Natural killer cell (primary cell): Measurements from ENCODE around the gene CACNA1C. TPM values are rescaled to one million over a fixed set of nuclear protein-coding genes. Genes with fewer than 3 reads are reported as not detected.

Source experiments
- ATAC-seq, 3 donors: fragments of 150-1000 bp in 2 of 3; fragments of 200-7000 bp in 1 of 3; cut with Tn5 transposase; 1 replicate in 1 of 3; 2 replicates in 2 of 3; pipeline ENCODE4 v1.10.0; 2021; ENCODE audit warnings: mild to moderate bottlenecking in 2 of 3, moderate library complexity in 2 of 3
- DNase-seq, 2 donors: peaks; one replicate each; pipeline versions ENCODE4 v3.0.0 to v3.0.0-alpha.2; 2013 to 2021; ENCODE audit warnings: mixed read lengths in 1 of 2
- H3K27ac ChIP-seq: one replicate; pipeline ENCODE4 v1.5.1; 2013; ENCODE audit warnings: mild to moderate bottlenecking, low read length
- H3K27me3 ChIP-seq: one replicate; pipeline ENCODE4 v1.6.1; 2013; ENCODE audit warnings: low read length; ENCODE audit not compliant: control insufficient read depth, insufficient read depth
- H3K36me3 ChIP-seq: one replicate; pipeline ENCODE4 v1.6.1; 2013; ENCODE audit warnings: low read length; ENCODE audit not compliant: control insufficient read depth, insufficient read depth
- H3K4me1 ChIP-seq: one replicate; pipeline ENCODE4 v1.6.1; 2013; ENCODE audit warnings: low read length; ENCODE audit not compliant: control insufficient read depth, insufficient read depth
- H3K4me3 ChIP-seq: one replicate; pipeline ENCODE4 v1.5.1; 2013; ENCODE audit warnings: low read length
- H3K9me3 ChIP-seq: one replicate; pipeline ENCODE4 v1.6.1; 2013; ENCODE audit warnings: low read length; ENCODE audit not compliant: control insufficient read depth, insufficient read depth
- H3K27ac Mint-ChIP-seq, 2 donors: one replicate each; pipeline ENCODE4 v1.8.0; 2022; ENCODE audit warnings: mild to moderate bottlenecking in 2 of 2, mixed read lengths in 2 of 2, moderate library complexity in 1 of 2
- H3K27me3 Mint-ChIP-seq, 2 donors: one replicate each; pipeline ENCODE4 v1.8.0; 2022; ENCODE audit warnings: low read depth in 2 of 2, mixed read lengths in 2 of 2
- H3K36me3 Mint-ChIP-seq: one replicate; pipeline ENCODE4 v1.8.0; 2022; ENCODE audit warnings: mixed read lengths
- H3K4me1 Mint-ChIP-seq, 2 donors: one replicate each; pipeline ENCODE4 v1.8.0; 2022; ENCODE audit warnings: mixed read lengths in 2 of 2
- H3K4me3 Mint-ChIP-seq: one replicate; pipeline ENCODE4 v1.8.0; 2022; ENCODE audit warnings: mild to moderate bottlenecking, moderate library complexity, mixed read lengths
- H3K9me3 Mint-ChIP-seq, 2 donors: one replicate each; pipeline ENCODE4 v1.8.0; 2022; ENCODE audit warnings: mixed read lengths in 2 of 2
- WGBS: methylation state at CpG from one replicate; pipeline ENCODE4 v1.1.7; 2013; ENCODE audit warnings: missing lambda C conversion rate; ENCODE audit not compliant: insufficient coverage; 5-methylcytosine and 5-hydroxymethylcytosine counted together
- intact Hi-C: fragments of 100-400 bp; cut with micrococcal nuclease; formaldehyde crosslinking; loops from one replicate; pipeline ENCODE4 v1.14.2; 2022
- total RNA-seq, 4 donors: library from RNA; stranded (reverse); fragments of 120-200 nt in 1 of 4; gene quantifications; one replicate each; pipeline versions ENCODE4 v1.2.3 to v1.2.4, GENCODE V29; 2013 to 2022
- TF ChIP-seq, protein P1 (sequence below): fragments of 200-600 bp; IDR thresholded peaks from one replicate; pipeline ENCODE4 v1.8.0; 2022; ENCODE audit warnings: antibody characterized with exemption

Gene CACNA1C
- total RNA-seq, 3 donors from 2014 or later (not counting 1 experiment from before 2014, with no cell fraction given): 0.07 to 0.35 (median 0.08) TPM

DNA sequence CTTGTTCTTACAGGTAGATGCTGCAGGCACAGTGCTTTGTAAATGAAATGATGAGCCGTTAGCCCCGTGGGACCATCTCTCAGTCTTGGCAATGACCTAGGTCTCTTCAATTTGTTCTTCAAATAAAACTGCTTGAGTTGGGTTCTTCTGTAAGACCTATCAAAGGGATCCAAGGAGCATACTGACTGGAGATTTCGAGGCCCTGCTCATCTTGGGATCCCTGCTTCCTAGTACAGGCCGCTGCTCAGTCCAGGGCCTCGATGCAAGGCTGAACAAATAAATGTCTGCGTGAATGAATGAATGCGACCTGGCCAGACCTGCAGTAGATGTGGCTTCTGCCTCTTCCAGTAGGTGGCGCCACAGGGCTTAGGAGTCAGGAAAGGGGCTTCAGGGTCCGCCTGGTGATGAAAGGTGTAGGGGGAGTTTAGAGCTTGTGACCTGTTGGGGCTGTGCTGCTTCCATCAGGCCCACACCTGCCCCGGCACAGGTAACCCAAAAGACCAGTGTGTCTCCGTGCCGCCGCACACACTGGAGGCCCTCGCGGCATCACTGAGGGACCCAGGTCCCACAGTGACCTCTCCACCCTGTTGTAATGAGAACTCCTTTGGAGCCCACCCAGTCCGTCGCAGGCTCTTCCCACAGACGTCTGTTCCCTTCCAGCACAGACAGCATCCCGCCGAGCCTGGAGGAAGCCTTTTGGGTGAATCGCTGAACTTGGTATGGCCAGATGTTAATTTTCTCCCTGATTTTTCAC, 4.4 kb downstream of the CACNA1C start:
- Mint-ChIP-seq H3K9me3 (no peaks in the 10 kb centered on the region), H3K27me3 (peaks cover 34 to 50% of the 10 kb centered on the region in 2 donors), H3K36me3 (no peaks in the 10 kb centered on the region), H3K4me1 (peaks cover 0 to 9% of the 10 kb centered on the region in 2 donors), H3K4me3 (no peak overlapping the region), H3K27ac (no peak overlapping the region)
- intact Hi-C loops: no loop called here
- peak in 1 of 2 donors; percentile 52 for DNase-seq
- H3K36me3 ChIP-seq: no peaks in the 10 kb centered on the region
- no peak for ATAC-seq
- H3K9me3 ChIP-seq: no peaks in the 10 kb centered on the region
- H3K4me3 ChIP-seq: no peak overlapping the region
- 61% methylated on average over 21 of the region's 21 CpGs for WGBS
- TF ChIP-seq, protein P1, sequence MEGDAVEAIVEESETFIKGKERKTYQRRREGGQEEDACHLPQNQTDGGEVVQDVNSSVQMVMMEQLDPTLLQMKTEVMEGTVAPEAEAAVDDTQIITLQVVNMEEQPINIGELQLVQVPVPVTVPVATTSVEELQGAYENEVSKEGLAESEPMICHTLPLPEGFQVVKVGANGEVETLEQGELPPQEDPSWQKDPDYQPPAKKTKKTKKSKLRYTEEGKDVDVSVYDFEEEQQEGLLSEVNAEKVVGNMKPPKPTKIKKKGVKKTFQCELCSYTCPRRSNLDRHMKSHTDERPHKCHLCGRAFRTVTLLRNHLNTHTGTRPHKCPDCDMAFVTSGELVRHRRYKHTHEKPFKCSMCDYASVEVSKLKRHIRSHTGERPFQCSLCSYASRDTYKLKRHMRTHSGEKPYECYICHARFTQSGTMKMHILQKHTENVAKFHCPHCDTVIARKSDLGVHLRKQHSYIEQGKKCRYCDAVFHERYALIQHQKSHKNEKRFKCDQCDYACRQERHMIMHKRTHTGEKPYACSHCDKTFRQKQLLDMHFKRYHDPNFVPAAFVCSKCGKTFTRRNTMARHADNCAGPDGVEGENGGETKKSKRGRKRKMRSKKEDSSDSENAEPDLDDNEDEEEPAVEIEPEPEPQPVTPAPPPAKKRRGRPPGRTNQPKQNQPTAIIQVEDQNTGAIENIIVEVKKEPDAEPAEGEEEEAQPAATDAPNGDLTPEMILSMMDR: no peak
- peaks cover 5% of the 10 kb centered on the region for H3K4me1 ChIP-seq
- H3K27me3 ChIP-seq: peaks cover 25% of the 10 kb centered on the region
- H3K27ac ChIP-seq: no peak overlapping the region

DNA sequence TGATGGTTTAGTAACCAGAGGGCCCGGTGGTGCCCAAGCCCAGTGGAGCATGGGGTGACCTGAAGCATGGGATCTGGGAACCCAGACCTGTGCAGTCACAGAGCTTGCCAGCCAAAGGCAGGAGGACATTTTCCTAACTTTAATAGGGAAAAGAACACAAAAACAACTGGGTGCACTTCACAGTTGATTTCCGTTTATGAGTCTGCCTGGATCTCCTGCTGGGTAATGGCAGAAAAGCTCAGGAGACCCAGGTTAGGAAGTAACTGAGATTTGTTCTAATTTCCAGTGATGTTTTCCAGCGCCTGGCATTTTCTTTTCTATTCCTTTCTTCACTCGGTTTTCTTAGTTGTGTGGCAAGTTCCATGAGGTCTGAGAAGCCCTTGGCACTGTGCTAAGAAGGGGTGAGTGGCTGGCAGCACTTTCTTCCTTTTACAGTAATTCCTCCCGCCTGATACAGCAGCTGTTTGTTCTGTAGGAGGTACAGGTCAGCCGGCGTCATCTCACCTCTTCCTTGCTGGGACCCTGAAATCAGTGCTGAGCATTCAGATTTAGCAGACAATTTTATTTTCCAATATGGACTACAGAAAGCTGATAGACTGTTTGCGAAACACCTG, 5.1 kb downstream of the CACNA1C start:
- WGBS: 88% methylated on average over 7 of the region's 8 CpGs
- intact Hi-C loops: no loop called here
- TF ChIP-seq, protein P1: no peak
- no peaks in the 10 kb centered on the region for H3K36me3 ChIP-seq
- DNase-seq (no peak), ATAC-seq (no peak)
- H3K27ac ChIP-seq: no peak overlapping the region
- H3K9me3 Mint-ChIP-seq: no peaks in the 10 kb centered on the region
- H3K4me3 ChIP-seq: no peak overlapping the region
- no peak overlapping the region for H3K27ac Mint-ChIP-seq
- no peak overlapping the region for H3K4me3 Mint-ChIP-seq
- peaks cover 4% of the 10 kb centered on the region for H3K4me1 ChIP-seq
- peaks cover 34 to 50% of the 10 kb centered on the region in 2 donors for H3K27me3 Mint-ChIP-seq
- H3K9me3 ChIP-seq: no peaks in the 10 kb centered on the region
- H3K36me3 Mint-ChIP-seq: no peaks in the 10 kb centered on the region
- peaks cover 0 to 9% of the 10 kb centered on the region in 2 donors for H3K4me1 Mint-ChIP-seq
- H3K27me3 ChIP-seq: peaks cover 25% of the 10 kb centered on the region

DNA sequence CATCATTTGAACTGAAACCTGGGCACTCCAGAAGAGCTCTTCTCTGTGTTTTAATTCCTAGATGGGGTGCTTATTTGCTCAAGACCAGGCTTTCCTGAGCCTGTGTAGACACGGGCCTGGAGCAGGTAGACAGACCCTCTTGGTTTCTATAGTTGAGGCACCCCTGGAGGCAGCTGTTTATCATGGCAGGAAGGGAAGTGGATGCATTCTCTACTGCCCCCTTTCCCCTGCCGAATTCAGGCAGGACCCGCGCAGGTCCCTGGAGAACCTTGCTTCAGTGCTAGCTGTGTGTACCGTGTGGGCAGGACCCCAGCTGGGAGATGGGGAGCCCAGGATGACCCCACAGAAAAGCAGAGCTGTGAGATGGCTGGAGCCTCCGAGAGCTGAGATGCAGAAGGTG, 6.0 kb downstream of the CACNA1C start:
- Histone ChIP-seq H3K4me3 (no peak overlapping the region), H3K4me1 (no peaks in the 10 kb centered on the region), H3K9me3 (no peaks in the 10 kb centered on the region), H3K27ac (no peak overlapping the region), H3K27me3 (peaks cover 22% of the 10 kb centered on the region), H3K36me3 (no peaks in the 10 kb centered on the region)
- ATAC-seq (no peak), DNase-seq (no peak)
- Mint-ChIP-seq H3K4me3 (no peak overlapping the region), H3K27ac (no peak overlapping the region), H3K9me3 (no peaks in the 10 kb centered on the region), H3K36me3 (no peaks in the 10 kb centered on the region), H3K27me3 (peaks cover 32 to 50% of the 10 kb centered on the region in 2 donors), H3K4me1 (peaks cover 2 to 10% of the 10 kb centered on the region in 2 donors)
- intact Hi-C loops: no loop called here
- WGBS: 78% methylated on average over 6 of the region's 6 CpGs
- TF ChIP-seq, protein P1: no peak
